OCI-LY3 (cell line): ENCODE results near the gene BTBD6.

Experiments
- CTCF ChIP-seq: fragments of 200-600, 300-600 bp; sonication (generic); IDR thresholded peaks from 2 replicates; pipeline ENCODE4 v1.5.1; 2014; ENCODE audit warnings: antibody characterized with exemption, low read length, low read depth
- EZH2phosphoT487 ChIP-seq: fragments of 200-600 bp; shearing (Covaris generic); IDR thresholded peaks from 2 replicates; pipeline ENCODE4 v1.6.1; 2018; ENCODE audit warnings: antibody characterized with exemption, mixed run types, low read depth

GRCh38 chr14:105257464-105257863, 9.1 kb downstream of the BTBD6 start:
- TF ChIP-seq CTCF (no peak), EZH2phosphoT487 (no peak)
